H1 (cell line): ENCODE measurements around the gene KLHL28. TPM values are rescaled to one million over a fixed set of nuclear protein-coding genes. Genes with fewer than 3 reads are reported as not detected.

Experiments
- CTCF ChIA-PET: fragments of 300-600 bp; sonication (Branson Sonifier 250); formaldehyde crosslinking; loops from one replicate; lab custom pipeline; 2021; ENCODE audit not compliant: partially characterized antibody; lab: Charles Lee
- POLR2A ChIA-PET: fragments of 300-600 bp; sonication (Branson Sonifier 250); formaldehyde crosslinking; loops from one replicate; lab custom pipeline; 2021; ENCODE audit warnings: inconsistent platforms; ENCODE audit not compliant: partially characterized antibody; lab: Charles Lee
- DNase-seq, 2 experiments: peaks; one replicate each; pipeline versions ENCODE4 v3.0.0 to v3.0.0-alpha.2; 2010 to 2022; ENCODE audit warnings: low spot score in 2 of 2, low read depth in 1 of 2, mixed read lengths in 1 of 2
- FAIRE-seq: peaks from 2 replicates; lab custom pipeline; 2011; peaks lifted over from hg19 to GRCh38; lab: Jason Lieb, UNC
- H2AFZ ChIP-seq: 2 replicates; pipeline ENCODE4 v1.8.1; 2012; ENCODE audit warnings: low read length, inconsistent platforms
- H2AK5ac ChIP-seq: 2 replicates; pipeline ENCODE4 v1.6.1; 2013; ENCODE audit warnings: low read depth, low read length
- H2BK120ac ChIP-seq: replicated peaks from 2 replicates; pipeline ENCODE3; 2013; ENCODE audit warnings: low read depth, low read length, inconsistent platforms
- H2BK12ac ChIP-seq: 2 replicates; pipeline ENCODE4 v1.6.1; 2013; ENCODE audit warnings: low read depth, low read length
- H2BK15ac ChIP-seq: 2 replicates; pipeline ENCODE4 v1.6.1; 2013; ENCODE audit warnings: low read length
- H2BK20ac ChIP-seq: 2 replicates; pipeline ENCODE4 v1.6.1; 2013; ENCODE audit warnings: low read length
- H2BK5ac ChIP-seq: 2 replicates; pipeline ENCODE4 v1.6.1; 2013; ENCODE audit warnings: low read depth, low read length
- H3K14ac ChIP-seq: 2 replicates; pipeline ENCODE4 v1.6.1; 2013; ENCODE audit warnings: inconsistent platforms; ENCODE audit not compliant: insufficient read length
- H3K18ac ChIP-seq: 2 replicates; pipeline ENCODE4 v1.6.1; 2013; ENCODE audit warnings: low read length; ENCODE audit errors: extremely low read depth
- H3K23ac ChIP-seq: 2 replicates; pipeline ENCODE4 v1.6.1; 2013; ENCODE audit warnings: inconsistent platforms; ENCODE audit not compliant: insufficient read length
- H3K23me2 ChIP-seq: 2 replicates; pipeline ENCODE4 v1.6.1; 2013; ENCODE audit warnings: low read depth, low read length
- H3K27ac ChIP-seq: 2 replicates; pipeline ENCODE4 v1.6.1; 2011; ENCODE audit warnings: low read depth, low read length, inconsistent platforms
- H3K27me3 ChIP-seq, 4 experiments: replicated peaks in 1 of 4; 1 replicate in 1 of 4; 2 replicates in 3 of 4; pipeline versions ENCODE4 v1.6.1 to v1.8.1; 2011 to 2013; ENCODE audit warnings: low read length in 3 of 4, mild to moderate bottlenecking in 3 of 4, inconsistent platforms in 2 of 4, mixed read lengths in 2 of 4, moderate library complexity in 1 of 4; ENCODE audit not compliant: control insufficient read depth in 3 of 4, insufficient read depth in 3 of 4; ENCODE audit errors: extremely low read depth in 1 of 4
- H3K36me3 ChIP-seq, 4 experiments: 2 replicates each; pipeline versions ENCODE4 v1.6.1 to v1.8.1; 2011 to 2013; ENCODE audit warnings: mild to moderate bottlenecking in 4 of 4, low read length in 3 of 4, moderate library complexity in 2 of 4, control low read depth in 1 of 4, inconsistent platforms in 1 of 4; ENCODE audit not compliant: insufficient read depth in 4 of 4, control insufficient read depth in 2 of 4
- H3K4ac ChIP-seq: replicated peaks from 2 replicates; pipeline ENCODE3; 2013; ENCODE audit warnings: low read length, low read depth, mixed read lengths, inconsistent platforms; ENCODE audit not compliant: insufficient read length
- H3K4me1 ChIP-seq, 4 experiments: replicated peaks in 1 of 4; 1 replicate in 1 of 4; 2 replicates in 3 of 4; pipeline versions ENCODE4 v1.6.1 to v1.8.1; 2011 to 2013; ENCODE audit warnings: low read length in 3 of 4, inconsistent platforms in 2 of 4, mixed read lengths in 1 of 4; ENCODE audit not compliant: insufficient read depth in 4 of 4, control insufficient read depth in 3 of 4
- H3K4me2 ChIP-seq, 2 experiments: 2 replicates each; pipeline versions ENCODE4 v1.6.1 to v1.8.1; 2011 to 2013; ENCODE audit warnings: low read depth in 2 of 2, low read length in 2 of 2, control low read depth in 1 of 2, inconsistent platforms in 1 of 2, mild to moderate bottlenecking in 1 of 2; ENCODE audit not compliant: insufficient read depth in 1 of 2
- H3K4me3 ChIP-seq, 4 experiments: fragments of 200-600, 300-600 bp in 1 of 4; sonication (generic), shearing (Covaris generic), sonication (Bioruptor Twin) in 1 of 4; 2 replicates each; pipeline versions ENCODE4 v1.5.1 to v1.8.1; 2011 to 2016; ENCODE audit warnings: low read length in 4 of 4, low read depth in 3 of 4, control low read depth in 2 of 4, inconsistent platforms in 2 of 4, mild to moderate bottlenecking in 2 of 4, mixed read lengths in 1 of 4, moderate library complexity in 1 of 4; ENCODE audit not compliant: insufficient read depth in 2 of 4; ENCODE audit errors: extremely low read depth in 1 of 4
- H3K56ac ChIP-seq: replicated peaks from 2 replicates; pipeline ENCODE3; 2013; ENCODE audit warnings: low read depth, mild to moderate bottlenecking, mixed read lengths, low read length, inconsistent platforms; ENCODE audit not compliant: insufficient read length
- H3K79me1 ChIP-seq: 2 replicates; pipeline ENCODE4 v1.6.1; 2013; ENCODE audit warnings: low read depth, low read length, control low read depth
- H3K79me2 ChIP-seq, 2 experiments: 2 replicates each; pipeline versions ENCODE4 v1.6.1 to v1.8.1; 2012 to 2013; ENCODE audit warnings: low read length in 2 of 2, mild to moderate bottlenecking in 2 of 2, inconsistent platforms in 1 of 2; ENCODE audit not compliant: insufficient read depth in 2 of 2, control insufficient read depth in 1 of 2
- H3K9ac ChIP-seq, 4 experiments: replicated peaks in 1 of 4; 1 replicate in 1 of 4; 2 replicates in 3 of 4; pipeline versions ENCODE4 v1.6.1 to v1.8.1; 2011 to 2013; ENCODE audit warnings: low read depth in 3 of 4, low read length in 3 of 4, control low read depth in 2 of 4, mild to moderate bottlenecking in 2 of 4, moderate library complexity in 2 of 4, inconsistent platforms in 1 of 4; ENCODE audit errors: extremely low read depth in 1 of 4
- H3K9me3 ChIP-seq, 2 experiments: 2 replicates each; pipeline versions ENCODE4 v1.6.1 to v1.8.1; 2012 to 2013; ENCODE audit warnings: mild to moderate bottlenecking in 2 of 2, moderate library complexity in 2 of 2, control low read depth in 1 of 2, inconsistent platforms in 1 of 2, low read depth in 1 of 2, low read length in 1 of 2, mixed read lengths in 1 of 2; ENCODE audit not compliant: insufficient read depth in 2 of 2
- H4K20me1 ChIP-seq, 2 experiments: replicated peaks in 1 of 2; 2 replicates each; pipeline versions ENCODE3 to v1.8.1; 2011 to 2013; ENCODE audit warnings: inconsistent platforms in 2 of 2, low read length in 2 of 2, mild to moderate bottlenecking in 1 of 2; ENCODE audit not compliant: insufficient read depth in 2 of 2, control insufficient read depth in 1 of 2
- H4K5ac ChIP-seq: 2 replicates; pipeline ENCODE4 v1.6.1; 2013; ENCODE audit warnings: low read length, low read depth, mixed read lengths, inconsistent platforms; ENCODE audit not compliant: insufficient read length
- H4K8ac ChIP-seq: 2 replicates; pipeline ENCODE4 v1.8.0; 2013; ENCODE audit warnings: mild to moderate bottlenecking, moderate library complexity, low read length, inconsistent platforms; ENCODE audit not compliant: insufficient read depth; ENCODE audit errors: extremely low read depth
- H4K91ac ChIP-seq: replicated peaks from 2 replicates; pipeline ENCODE3; 2013; ENCODE audit warnings: low read length, mixed read lengths, inconsistent platforms; ENCODE audit not compliant: insufficient read length
- WGBS, 2 experiments: shearing (Covaris generic) in 1 of 2; methylation state at CpG; one replicate each; pipeline versions ENCODE4 v1.1.6 to v1.1.7; 2013 to 2015; ENCODE audit warnings: low lambda C conversion rate in 2 of 2, mixed read lengths in 2 of 2, inconsistent platforms in 1 of 2, low coverage in 1 of 2, missing lambda C conversion rate in 1 of 2; ENCODE audit not compliant: insufficient replicate concordance in 2 of 2, insufficient coverage in 1 of 2, insufficient read length in 1 of 2; ENCODE audit errors: extremely low coverage in 1 of 2, missing lambda C conversion rate in 1 of 2; 5-methylcytosine and 5-hydroxymethylcytosine counted together
- polyA plus RNA-seq, 7 experiments: library from polyadenylated mRNA; depleted of rRNA in 3 of 7; stranded (reverse) in 5 of 7; unstranded in 2 of 7; fragments of >200 nt in 5 of 7; fragments of 200-250 nt in 2 of 7; gene quantifications; 1 replicate in 5 of 7; 2 replicates in 1 of 7; 4 replicates in 1 of 7; pipeline versions ENCODE4 v1.2.1 to v1.2.3, GENCODE V29; 2011 to 2013; ENCODE audit warnings: missing spikeins in 2 of 7, mixed read lengths in 2 of 7
- total RNA-seq: library from RNA; stranded (reverse); fragmentation: NEBNext Ultra II Directional; extraction: Animal tissue kit (Norgen Biotek cat#: 25700); gene quantifications from 2 replicates; pipeline ENCODE4 v1.2.1, GENCODE V29; 2021

Gene KLHL28
- total and polyA plus RNA-seq, 2 of the 8 experiments (the other 6 are each of a cell fraction or from before 2014, with no cell fraction given): 3.3 to 10.5 TPM

DNA sequence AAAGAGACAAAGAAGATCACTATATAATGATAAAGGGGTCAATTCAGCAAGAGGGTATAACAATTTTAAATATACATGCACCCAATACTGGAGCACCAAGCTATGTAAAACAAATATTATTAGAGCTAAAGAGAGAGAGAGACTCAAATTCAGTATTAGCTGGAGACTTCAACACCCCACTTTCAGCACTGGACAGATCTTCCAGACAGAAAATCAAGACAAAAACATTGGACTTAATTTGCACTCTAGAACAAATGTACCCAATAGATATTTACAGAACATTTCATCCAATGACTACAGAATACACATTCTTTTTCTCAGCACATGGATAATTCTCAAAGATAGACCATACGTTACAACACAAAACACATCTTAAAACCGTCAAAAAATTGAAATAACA, 81.0 kb downstream of the KLHL28 start:
- Histone ChIP-seq H4K20me1 (no peaks in the 10 kb centered on the region), H3K79me1 (no peaks in the 10 kb centered on the region), H3K9me3 (no peaks in the 10 kb centered on the region), H3K23me2 (no peaks in the 10 kb centered on the region), H3K4me1 (no peaks in the 10 kb centered on the region), H2BK15ac (no peak overlapping the region), H3K56ac (no peak overlapping the region), H4K8ac (no peak overlapping the region), H3K27me3 (no peaks in the 10 kb centered on the region), H3K23ac (no peak overlapping the region), H3K27ac (no peak overlapping the region), H2BK20ac (no peak overlapping the region), H2AK5ac (no peak overlapping the region), H2BK5ac (no peak overlapping the region), H2BK12ac (no peak overlapping the region), H3K36me3 (no peaks in the 10 kb centered on the region), H3K4ac (no peak overlapping the region), H3K18ac (no peak overlapping the region), H4K5ac (no peak overlapping the region), H2BK120ac (no peak overlapping the region), H3K4me2 (no peak overlapping the region), H3K79me2 (no peaks in the 10 kb centered on the region), H2AFZ (no peak overlapping the region), H4K91ac (no peak overlapping the region), H3K4me3 (no peak overlapping the region), H3K14ac (no peak overlapping the region), H3K9ac (no peak overlapping the region)
- ChIA-PET CTCF (interaction anchor here (0.6 kb wide), 1 partner anchor 82 kb away, joined by 3 read pairs; no protein-coding TSS in a partner anchor), POLR2A (interaction anchor here (0.6 kb wide), 1 partner anchor 299 kb away, joined by 4 read pairs; no protein-coding TSS in a partner anchor)
- 89% methylated on average over 2 of the region's 2 CpGs; no CpG with 5 or more reads in 1 of the 2 experiments for WGBS, 2 experiments
- no peak for DNase-seq
- FAIRE-seq: no peak
